Esophagus (tissue), 2 donors: ENCODE measurements around the gene ARHGAP42. TPM values are rescaled to one million over a fixed set of nuclear protein-coding genes. Genes with fewer than 3 reads are reported as not detected.

ENCODE experiments used
- H3K27ac ChIP-seq, 2 donors: one replicate each; pipeline ENCODE4 v1.5.1; 2013; ENCODE audit warnings: low read depth in 2 of 2, mild to moderate bottlenecking in 2 of 2, inconsistent platforms in 1 of 2, low read length in 1 of 2, moderate library complexity in 1 of 2
- H3K27me3 ChIP-seq, 2 donors: one replicate each; pipeline ENCODE4 v1.6.1; 2013; ENCODE audit warnings: low read length in 2 of 2, control low read depth in 1 of 2, mild to moderate bottlenecking in 1 of 2; ENCODE audit not compliant: insufficient read depth in 2 of 2, control insufficient read depth in 1 of 2
- H3K36me3 ChIP-seq, 2 donors: one replicate each; pipeline ENCODE4 v1.6.1; 2013; ENCODE audit warnings: low read length in 1 of 2; ENCODE audit not compliant: control insufficient read depth in 2 of 2, insufficient read depth in 2 of 2
- H3K4me1 ChIP-seq, 2 donors: one replicate each; pipeline ENCODE4 v1.6.1; 2013; ENCODE audit warnings: low read length in 1 of 2; ENCODE audit not compliant: control insufficient read depth in 2 of 2, insufficient read depth in 2 of 2
- H3K4me3 ChIP-seq, 2 donors: one replicate each; pipeline ENCODE4 v1.5.1; 2013; ENCODE audit warnings: low read length in 2 of 2, mild to moderate bottlenecking in 2 of 2, low read depth in 1 of 2, moderate library complexity in 1 of 2
- H3K9me3 ChIP-seq, 2 donors: one replicate each; pipeline ENCODE4 v1.6.1; 2013; ENCODE audit warnings: mild to moderate bottlenecking in 2 of 2, low read depth in 1 of 2, low read length in 1 of 2, moderate library complexity in 1 of 2; ENCODE audit not compliant: control insufficient read depth in 2 of 2, insufficient read depth in 1 of 2
- WGBS, 2 donors: extraction: QIAGEN DNeasy Blood & Tissue Kit; methylation state at CpG; one replicate each; pipeline ENCODE4 v1.1.7; 2013; 5-methylcytosine and 5-hydroxymethylcytosine counted together
- polyA plus RNA-seq, 2 donors: library from polyadenylated mRNA; stranded (reverse); fragments of 200-250 nt; gene quantifications; one replicate each; pipeline ENCODE4 v1.2.3, GENCODE V29; 2013
- donor health status: healthy with polysubstance abuse.
- donor health status: Bipolar disorder and iron deficiency.

Gene ARHGAP42
- polyA plus RNA-seq, 2 donors = 1.0 to 1.2 TPM

DNA sequence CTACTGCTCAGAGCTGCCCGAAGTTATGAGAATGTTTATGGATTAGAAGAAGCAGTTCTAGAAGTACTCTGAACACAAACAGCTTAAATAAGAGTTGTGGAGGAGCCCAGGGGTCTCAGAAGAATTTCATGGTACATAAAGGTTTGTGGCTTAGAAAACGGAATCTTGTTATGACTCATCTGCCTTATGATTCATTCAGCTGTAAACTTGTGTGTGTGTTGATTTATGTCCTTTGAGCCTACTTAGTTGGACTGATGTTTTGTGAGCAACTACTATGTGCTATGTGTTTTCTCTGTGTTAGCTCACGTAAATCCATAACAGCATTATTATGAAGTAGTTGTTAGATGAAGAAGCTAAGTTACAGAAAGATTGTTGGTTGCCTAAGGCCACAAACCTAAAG is 238.8 kb downstream of the ARHGAP42 start:
- Histone ChIP-seq H3K4me3 (no peak overlapping the region), H3K27me3 (no peaks in the 10 kb centered on the region), H3K27ac (no peak overlapping the region), H3K36me3 (no peaks in the 10 kb centered on the region), H3K4me1 (no peaks in the 10 kb centered on the region), H3K9me3 (no peaks in the 10 kb centered on the region)
- WGBS, 2 donors = 63 to 70% methylated on average over 3 of the region's 3 CpGs

DNA sequence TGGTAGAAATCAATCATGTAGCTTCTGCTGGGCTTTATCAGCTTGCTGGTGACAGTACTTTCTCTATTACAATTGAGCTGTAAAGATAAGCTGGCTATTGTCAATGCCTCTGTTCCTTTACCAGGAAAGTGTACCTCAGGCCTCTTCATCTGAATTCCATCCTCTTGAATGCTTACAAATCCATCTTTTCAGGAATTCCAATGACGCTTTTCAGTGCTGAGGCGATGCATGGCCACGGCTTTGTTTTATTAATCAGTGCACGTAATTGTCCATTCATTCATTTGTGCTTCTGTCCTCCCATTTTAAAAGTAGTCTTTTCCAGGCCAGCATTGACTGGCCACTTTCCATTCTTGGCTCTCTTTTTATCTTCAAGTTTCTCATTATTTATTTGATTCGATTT is 240.5 kb downstream of the ARHGAP42 start:
- Histone ChIP-seq H3K4me1 (no peaks in the 10 kb centered on the region), H3K36me3 (no peaks in the 10 kb centered on the region), H3K27ac (no peak overlapping the region), H3K9me3 (no peaks in the 10 kb centered on the region), H3K27me3 (no peaks in the 10 kb centered on the region), H3K4me3 (no peak overlapping the region)
- WGBS, 2 donors = 81 to 83% methylated on average over 5 of the region's 5 CpGs

DNA sequence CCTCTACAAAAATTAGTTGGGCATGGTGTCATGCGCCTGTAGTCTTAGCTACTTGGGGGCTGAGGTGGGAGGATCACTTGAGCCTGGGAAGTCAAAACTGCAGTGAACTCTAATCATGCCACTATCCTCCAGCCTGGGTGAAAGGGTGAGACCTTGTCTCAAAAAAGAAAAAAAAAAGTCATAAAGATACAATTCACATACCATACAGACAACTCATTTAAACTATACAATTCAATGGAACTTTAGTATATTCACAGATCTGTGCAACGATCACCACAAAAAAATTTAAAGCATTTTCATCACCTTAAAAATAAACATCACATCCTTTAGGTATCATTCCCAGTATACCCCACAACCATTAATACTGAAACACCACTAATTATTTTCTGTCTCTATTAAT is 241.3 kb downstream of the ARHGAP42 start:
- Histone ChIP-seq H3K4me3 (no peak overlapping the region), H3K36me3 (no peaks in the 10 kb centered on the region)
- WGBS, 2 donors = 90 to 96% methylated on average over 2 of the region's 2 CpGs

DNA sequence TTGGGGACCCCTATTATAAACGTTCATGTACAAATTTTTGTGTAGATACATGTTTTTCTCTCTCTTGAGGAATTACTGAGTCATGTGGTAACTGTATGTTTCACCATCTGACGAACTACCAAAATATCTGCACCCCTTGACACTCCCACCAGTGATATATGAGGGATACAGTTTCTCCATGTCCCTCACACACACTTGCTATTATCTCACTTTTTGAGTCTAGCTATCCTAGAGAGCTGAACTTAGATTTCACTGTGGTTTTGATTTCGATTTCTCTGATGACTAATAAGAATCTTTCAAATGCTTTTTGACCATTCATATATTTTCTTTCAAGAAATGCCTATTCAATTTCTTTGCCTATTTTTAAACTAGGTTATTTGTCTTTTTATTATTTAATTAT is 242.3 kb downstream of the ARHGAP42 start:
- no peak overlapping the region for H3K4me3 ChIP-seq
- H3K9me3 ChIP-seq = no peaks in the 10 kb centered on the region
- WGBS, 2 donors = 45 to 49% methylated on average over 3 of the region's 3 CpGs
- H3K27ac ChIP-seq = no peak overlapping the region
- H3K27me3 ChIP-seq = no peaks in the 10 kb centered on the region
- no peaks in the 10 kb centered on the region for H3K36me3 ChIP-seq
- H3K4me1 ChIP-seq = no peaks in the 10 kb centered on the region

More for the DNA sequence above, 241.3 kb downstream of the ARHGAP42 start:
- H3K9me3 ChIP-seq = no peaks in the 10 kb centered on the region
- H3K27me3 ChIP-seq = no peaks in the 10 kb centered on the region
- no peak overlapping the region for H3K27ac ChIP-seq
- H3K4me1 ChIP-seq = no peaks in the 10 kb centered on the region

DNA sequence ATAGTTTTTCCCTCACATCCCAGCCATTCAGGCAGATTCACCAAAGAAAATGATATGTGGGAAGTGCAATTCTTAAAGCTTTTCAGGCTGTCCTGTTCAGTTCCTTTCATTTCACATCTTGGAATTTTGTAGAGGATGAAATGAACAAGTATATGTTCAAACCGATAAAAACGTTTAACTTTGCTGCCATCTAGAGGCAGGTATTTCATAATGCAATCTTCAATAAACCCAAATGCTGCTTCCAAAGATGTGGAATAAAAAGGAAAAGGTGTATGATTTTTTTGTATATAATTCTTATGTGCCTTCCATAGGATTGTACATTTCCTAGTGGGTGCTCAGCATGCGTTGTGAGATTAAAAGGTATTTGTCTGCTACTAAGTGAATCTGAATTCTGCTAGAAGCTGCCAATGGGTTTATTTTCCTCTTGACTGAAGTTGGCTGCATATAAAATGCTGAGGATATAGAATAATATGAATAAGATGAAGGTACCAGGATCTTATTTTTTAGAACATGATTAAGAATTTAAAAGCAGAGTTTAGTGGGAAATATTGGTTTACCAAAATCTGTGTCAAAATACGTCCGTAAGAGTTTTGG is 243.2 kb downstream of the ARHGAP42 start:
- H3K27ac ChIP-seq = no peak overlapping the region
- 40 to 41% methylated on average over 5 of the region's 5 CpGs for WGBS, 2 donors
- no peak overlapping the region for H3K4me3 ChIP-seq
- no peaks in the 10 kb centered on the region for H3K36me3 ChIP-seq
- no peaks in the 10 kb centered on the region for H3K27me3 ChIP-seq
- no peaks in the 10 kb centered on the region for H3K4me1 ChIP-seq
- no peaks in the 10 kb centered on the region for H3K9me3 ChIP-seq

DNA sequence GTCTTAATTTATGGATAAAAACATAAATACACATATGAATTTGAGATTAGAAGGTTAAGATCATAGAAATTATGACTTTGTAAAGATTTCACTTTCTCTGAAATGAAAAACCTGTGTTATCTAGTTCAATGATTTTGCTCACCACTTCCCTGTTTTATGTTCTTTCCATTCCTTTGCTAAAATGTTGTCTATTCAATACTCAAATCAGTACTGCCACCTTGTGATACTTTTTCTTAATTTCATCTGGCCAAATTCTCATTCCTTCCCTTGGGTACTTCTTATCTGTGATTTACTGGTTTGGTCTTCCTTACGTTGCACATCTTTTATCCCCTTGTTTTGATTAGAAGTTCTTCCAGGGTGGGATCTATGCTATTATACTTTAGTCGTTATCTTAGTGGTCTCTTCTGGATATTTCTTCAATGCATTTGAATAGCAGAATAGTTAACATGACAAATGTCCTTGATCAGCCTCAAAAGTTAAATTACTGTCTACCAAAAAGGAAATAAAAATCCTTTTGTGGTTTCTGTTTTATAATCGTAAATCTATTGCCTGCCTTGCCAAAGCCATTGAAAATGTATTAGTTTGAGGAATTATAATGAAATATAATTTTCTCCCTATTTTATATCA is 245.5 kb downstream of the ARHGAP42 start:
- Histone ChIP-seq H3K4me1 (no peaks in the 10 kb centered on the region), H3K9me3 (no peaks in the 10 kb centered on the region), H3K27me3 (no peaks in the 10 kb centered on the region), H3K36me3 (no peaks in the 10 kb centered on the region), H3K4me3 (no peak overlapping the region), H3K27ac (no peak overlapping the region)
- 28 to 36% methylated on average over 3 of the region's 3 CpGs for WGBS, 2 donors

DNA sequence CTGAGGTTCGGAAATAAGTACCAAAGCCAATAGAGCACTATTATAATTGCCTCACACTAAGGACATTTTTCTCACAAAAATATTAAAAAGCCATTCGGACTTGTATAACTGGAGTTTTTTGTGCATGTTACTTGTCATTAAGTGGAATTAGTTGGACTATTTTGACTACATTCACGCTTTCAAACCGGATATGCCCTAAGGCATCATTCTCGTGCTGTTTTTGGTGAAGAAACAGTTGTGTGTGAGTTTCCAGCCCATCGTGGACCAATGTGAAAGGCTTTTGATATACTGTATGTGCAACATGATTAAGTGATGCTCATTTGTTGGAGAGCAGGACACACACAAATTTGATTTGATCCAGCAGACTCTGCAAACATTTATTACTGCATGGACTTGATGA is 249.7 kb downstream of the ARHGAP42 start:
- Histone ChIP-seq H3K36me3 (no peaks in the 10 kb centered on the region), H3K9me3 (no peaks in the 10 kb centered on the region), H3K4me1 (no peaks in the 10 kb centered on the region), H3K27me3 (no peaks in the 10 kb centered on the region), H3K27ac (no peak overlapping the region), H3K4me3 (no peak overlapping the region)
- 78 to 91% methylated on average over 6 of the region's 6 CpGs for WGBS, 2 donors

DNA sequence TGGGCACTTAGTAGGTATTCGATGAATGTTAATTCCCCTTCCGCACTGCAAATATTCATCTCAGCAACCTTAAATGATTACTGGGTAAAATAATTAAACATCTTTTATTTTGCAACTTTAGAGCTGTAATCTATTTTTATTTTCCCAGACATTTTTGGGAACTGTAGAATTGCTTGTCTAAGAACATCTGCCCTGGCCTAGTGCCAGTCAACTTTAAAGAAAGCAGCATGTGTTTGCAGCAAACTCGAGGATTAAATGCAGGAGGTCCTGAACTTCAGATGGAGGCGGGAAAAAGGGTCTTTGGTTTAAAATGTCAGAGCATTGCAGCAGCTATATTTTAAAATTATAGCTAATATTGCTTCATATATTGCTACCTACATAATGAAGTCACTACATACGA is 252.5 kb downstream of the ARHGAP42 start:
- no peaks in the 10 kb centered on the region for H3K4me1 ChIP-seq
- 52% methylated on average over 5 of the region's 5 CpGs for WGBS, 2 donors
- H3K4me3 ChIP-seq = no peak overlapping the region
- no peaks in the 10 kb centered on the region for H3K27me3 ChIP-seq
- H3K27ac ChIP-seq = no peak overlapping the region
- no peaks in the 10 kb centered on the region for H3K36me3 ChIP-seq
- H3K9me3 ChIP-seq = no peaks in the 10 kb centered on the region

DNA sequence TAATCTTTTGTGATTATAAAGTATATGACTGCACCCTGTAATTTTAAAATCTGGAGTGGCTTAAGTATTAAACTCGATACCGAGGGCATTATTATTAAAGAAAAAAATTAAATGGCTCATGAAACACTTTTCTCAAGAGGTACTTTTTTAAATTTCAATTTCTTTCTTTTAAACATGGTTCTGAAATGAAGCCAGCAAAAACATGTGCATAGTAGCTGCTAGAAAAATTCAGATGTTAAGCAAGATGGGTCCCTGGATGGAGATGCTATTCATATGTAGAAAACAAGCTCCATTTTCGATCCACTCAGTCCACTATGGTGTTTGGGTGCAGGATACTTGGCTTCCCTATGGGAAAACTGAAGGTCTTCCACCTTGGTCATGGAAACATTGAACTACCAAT is 253.0 kb downstream of the ARHGAP42 start:
- H3K4me3 ChIP-seq = no peak overlapping the region
- H3K4me1 ChIP-seq = no peaks in the 10 kb centered on the region
- no peaks in the 10 kb centered on the region for H3K9me3 ChIP-seq
- H3K36me3 ChIP-seq = no peaks in the 10 kb centered on the region
- H3K27me3 ChIP-seq = no peaks in the 10 kb centered on the region
- H3K27ac ChIP-seq = no peak overlapping the region
- 87 to 89% methylated on average over 3 of the region's 3 CpGs for WGBS, 2 donors

DNA sequence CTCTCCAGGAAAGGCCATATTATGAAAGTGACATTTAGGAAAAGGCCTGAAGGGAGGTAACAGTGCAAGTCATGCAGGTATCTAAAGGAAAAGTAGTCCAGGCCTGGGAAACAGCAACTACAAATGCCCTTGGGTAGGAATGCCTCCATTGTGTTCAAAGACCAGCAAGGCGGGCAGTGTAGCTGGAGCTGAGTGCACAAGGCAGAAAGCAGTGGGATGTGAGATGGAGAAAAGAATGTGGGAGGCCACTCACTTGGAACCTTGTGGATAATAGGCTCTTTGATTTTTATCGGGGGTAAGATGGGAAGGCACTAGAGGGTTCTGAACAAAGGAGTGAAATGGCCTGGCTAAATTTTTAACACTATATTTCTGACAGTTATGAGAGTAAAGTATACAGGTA is 253.9 kb downstream of the ARHGAP42 start:
- no peak overlapping the region for H3K4me3 ChIP-seq
- no peak overlapping the region for H3K27ac ChIP-seq
- no peaks in the 10 kb centered on the region for H3K9me3 ChIP-seq
- no peaks in the 10 kb centered on the region for H3K36me3 ChIP-seq
- 85 to 89% methylated on average over 2 of the region's 2 CpGs for WGBS, 2 donors
- H3K4me1 ChIP-seq = no peaks in the 10 kb centered on the region
- no peaks in the 10 kb centered on the region for H3K27me3 ChIP-seq
